GM12873 (cell line): ENCODE results near the gene COL6A3.

Experiments
- CTCF ChIP-seq: IDR thresholded peaks from 2 replicates; pipeline ENCODE4 v1.5.1; 2012; ENCODE audit warnings: low read depth, mild to moderate bottlenecking, moderate library complexity, low read length, control low read depth; ENCODE audit not compliant: insufficient read depth; ENCODE audit errors: missing control alignments

COL6A3 gene

GRCh38 chr2:237389831-237390230, 24.1 kb downstream of the COL6A3 start:
- TF ChIP-seq CTCF, result no peak

- no peak for TF ChIP-seq CTCF
These were observed 25.9 kb downstream of the COL6A3 start for GRCh38 chr2:237388036-237388435.

DNA sequence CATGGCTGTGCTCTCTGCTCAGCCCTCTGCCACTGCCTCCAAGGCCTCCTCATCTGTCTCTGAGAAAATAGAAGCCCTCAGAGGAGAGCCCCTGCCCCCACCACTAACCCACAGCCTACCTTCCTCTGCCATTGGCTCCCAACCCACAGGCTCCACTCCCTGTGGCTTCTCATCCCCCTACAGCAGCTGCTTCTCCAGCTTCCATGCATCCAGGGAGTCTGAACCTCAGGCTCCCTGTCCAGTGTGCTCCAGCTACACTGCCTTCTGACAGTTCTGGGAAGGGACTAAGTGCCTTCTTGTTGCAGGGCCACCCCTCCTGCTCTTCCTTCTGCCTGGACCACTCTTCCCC, 29.3 kb downstream of the COL6A3 start:
- TF ChIP-seq CTCF, result no peak

- no peak for TF ChIP-seq CTCF
These were observed 29.8 kb downstream of the COL6A3 start for GRCh38 chr2:237383991-237384671.

DNA sequence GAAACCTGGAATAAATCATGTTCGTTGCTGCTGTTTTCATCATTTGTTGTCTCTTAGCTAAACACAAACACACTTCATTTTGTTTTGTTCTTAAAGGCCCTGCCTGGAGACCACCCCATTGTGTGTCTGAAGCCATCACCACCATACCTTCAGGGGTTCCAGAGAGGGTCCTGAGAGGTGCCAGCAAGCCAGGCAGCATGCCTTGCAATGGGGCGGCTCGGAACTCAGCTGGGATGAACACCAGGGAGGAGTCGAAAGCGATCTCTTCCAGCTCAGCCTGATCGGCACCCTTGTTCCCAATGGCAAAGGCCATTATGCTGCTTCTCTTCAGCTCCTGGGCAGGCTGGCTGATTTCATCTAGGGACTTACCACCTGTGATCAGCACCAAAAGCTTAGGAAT, 33.2 kb downstream of the COL6A3 start:
- no peak for TF ChIP-seq CTCF

GRCh38 chr2:237379636-237380035, 34.3 kb downstream of the COL6A3 start:
- TF ChIP-seq CTCF, result no peak

DNA sequence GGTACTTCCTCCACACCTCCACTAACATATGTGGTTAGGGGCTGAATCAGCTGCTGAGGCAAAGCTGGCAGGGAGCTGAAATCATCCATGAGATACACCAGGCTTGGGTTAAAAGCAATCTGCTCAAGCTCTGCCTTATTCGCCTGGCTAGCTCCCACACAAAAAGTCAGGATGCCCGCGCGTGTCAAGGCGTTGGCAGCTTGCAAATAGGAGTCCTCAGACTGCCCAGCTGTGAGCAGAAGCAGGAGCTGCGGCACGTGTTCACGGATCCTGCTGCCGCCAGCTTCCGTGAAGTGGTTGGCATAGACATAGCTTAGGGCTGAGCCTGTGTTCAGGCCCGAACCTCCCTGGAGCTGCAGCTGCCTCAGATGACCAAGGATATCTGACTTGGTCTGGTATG, 35.3 kb downstream of the COL6A3 start:
- TF ChIP-seq CTCF, result no peak
